ENCODE results near the gene TMC4. TPM values are rescaled to one million over a fixed set of nuclear protein-coding genes. Genes with fewer than 3 reads are reported as not detected.

The TMC4 gene
- polyA plus RNA-seq, 1 of the 3 experiments (the other 2 are of a cell fraction), result 2.8 TPM

DNA sequence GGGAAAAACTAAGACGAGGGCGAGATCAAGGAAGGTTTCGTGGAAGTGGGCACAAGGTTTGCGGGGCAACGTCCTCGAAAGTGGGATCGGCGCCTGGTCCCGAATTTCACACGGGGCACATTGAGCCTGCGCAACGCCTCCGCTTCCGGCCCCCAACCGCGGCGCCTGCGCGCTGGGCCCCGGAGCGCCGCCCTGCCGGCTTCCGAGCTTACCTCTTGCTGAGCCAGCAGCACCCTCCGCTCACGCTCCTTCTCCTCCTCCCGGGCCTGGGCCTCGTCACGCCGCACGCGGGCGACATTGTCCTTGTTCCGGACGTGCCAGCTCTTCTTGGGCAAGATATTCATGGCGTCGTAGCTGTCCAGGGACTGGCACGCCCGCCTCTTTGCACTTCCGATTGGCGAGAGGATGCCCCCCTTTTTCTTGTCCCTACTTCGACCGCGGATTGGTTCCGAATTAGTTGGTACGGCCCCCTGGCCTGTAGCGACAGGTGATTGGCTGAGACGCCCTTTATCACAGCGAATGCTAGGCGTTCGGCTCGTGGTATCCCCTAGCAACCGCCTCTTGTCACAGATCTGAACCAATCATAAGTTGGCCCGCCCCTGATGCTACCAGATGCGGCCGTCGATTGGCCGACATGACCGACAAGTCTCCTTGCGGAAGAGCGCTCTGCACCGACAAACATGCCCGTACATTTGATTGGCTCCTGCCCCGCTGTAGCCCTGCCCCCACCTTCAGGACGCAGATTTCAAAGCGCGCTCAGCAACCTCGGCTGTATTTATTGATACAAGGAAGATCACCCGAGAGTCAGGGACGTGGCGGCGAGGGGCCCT is 13.4 kb downstream of the TMC4 start, which contains the start of gene LENG1 (continued):
- TF ChIP-seq SIN3A (IDR thresholded peaks at IDR 0.05; ENCODE audit: borderline replicate concordance, low read depth, low read length), result peak; percentile 97
- TF ChIP-seq, protein P1, sequence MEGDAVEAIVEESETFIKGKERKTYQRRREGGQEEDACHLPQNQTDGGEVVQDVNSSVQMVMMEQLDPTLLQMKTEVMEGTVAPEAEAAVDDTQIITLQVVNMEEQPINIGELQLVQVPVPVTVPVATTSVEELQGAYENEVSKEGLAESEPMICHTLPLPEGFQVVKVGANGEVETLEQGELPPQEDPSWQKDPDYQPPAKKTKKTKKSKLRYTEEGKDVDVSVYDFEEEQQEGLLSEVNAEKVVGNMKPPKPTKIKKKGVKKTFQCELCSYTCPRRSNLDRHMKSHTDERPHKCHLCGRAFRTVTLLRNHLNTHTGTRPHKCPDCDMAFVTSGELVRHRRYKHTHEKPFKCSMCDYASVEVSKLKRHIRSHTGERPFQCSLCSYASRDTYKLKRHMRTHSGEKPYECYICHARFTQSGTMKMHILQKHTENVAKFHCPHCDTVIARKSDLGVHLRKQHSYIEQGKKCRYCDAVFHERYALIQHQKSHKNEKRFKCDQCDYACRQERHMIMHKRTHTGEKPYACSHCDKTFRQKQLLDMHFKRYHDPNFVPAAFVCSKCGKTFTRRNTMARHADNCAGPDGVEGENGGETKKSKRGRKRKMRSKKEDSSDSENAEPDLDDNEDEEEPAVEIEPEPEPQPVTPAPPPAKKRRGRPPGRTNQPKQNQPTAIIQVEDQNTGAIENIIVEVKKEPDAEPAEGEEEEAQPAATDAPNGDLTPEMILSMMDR (IDR thresholded peaks at IDR 0.05), result peak; percentile 43
- TF ChIP-seq, protein P2, sequence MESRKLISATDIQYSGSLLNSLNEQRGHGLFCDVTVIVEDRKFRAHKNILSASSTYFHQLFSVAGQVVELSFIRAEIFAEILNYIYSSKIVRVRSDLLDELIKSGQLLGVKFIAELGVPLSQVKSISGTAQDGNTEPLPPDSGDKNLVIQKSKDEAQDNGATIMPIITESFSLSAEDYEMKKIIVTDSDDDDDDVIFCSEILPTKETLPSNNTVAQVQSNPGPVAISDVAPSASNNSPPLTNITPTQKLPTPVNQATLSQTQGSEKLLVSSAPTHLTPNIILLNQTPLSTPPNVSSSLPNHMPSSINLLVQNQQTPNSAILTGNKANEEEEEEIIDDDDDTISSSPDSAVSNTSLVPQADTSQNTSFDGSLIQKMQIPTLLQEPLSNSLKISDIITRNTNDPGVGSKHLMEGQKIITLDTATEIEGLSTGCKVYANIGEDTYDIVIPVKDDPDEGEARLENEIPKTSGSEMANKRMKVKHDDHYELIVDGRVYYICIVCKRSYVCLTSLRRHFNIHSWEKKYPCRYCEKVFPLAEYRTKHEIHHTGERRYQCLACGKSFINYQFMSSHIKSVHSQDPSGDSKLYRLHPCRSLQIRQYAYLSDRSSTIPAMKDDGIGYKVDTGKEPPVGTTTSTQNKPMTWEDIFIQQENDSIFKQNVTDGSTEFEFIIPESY (IDR thresholded peaks at IDR 0.05; ENCODE audit: borderline replicate concordance, low read depth), result no peak
- TF ChIP-seq, protein P3, sequence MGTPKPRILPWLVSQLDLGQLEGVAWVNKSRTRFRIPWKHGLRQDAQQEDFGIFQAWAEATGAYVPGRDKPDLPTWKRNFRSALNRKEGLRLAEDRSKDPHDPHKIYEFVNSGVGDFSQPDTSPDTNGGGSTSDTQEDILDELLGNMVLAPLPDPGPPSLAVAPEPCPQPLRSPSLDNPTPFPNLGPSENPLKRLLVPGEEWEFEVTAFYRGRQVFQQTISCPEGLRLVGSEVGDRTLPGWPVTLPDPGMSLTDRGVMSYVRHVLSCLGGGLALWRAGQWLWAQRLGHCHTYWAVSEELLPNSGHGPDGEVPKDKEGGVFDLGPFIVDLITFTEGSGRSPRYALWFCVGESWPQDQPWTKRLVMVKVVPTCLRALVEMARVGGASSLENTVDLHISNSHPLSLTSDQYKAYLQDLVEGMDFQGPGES (IDR thresholded peaks at IDR 0.05; ENCODE audit: low read depth, low read length), result peak; percentile 81
- no peak for TF ChIP-seq RXRA (IDR thresholded peaks at IDR 0.05; ENCODE audit: borderline replicate concordance, low read depth)

DNA sequence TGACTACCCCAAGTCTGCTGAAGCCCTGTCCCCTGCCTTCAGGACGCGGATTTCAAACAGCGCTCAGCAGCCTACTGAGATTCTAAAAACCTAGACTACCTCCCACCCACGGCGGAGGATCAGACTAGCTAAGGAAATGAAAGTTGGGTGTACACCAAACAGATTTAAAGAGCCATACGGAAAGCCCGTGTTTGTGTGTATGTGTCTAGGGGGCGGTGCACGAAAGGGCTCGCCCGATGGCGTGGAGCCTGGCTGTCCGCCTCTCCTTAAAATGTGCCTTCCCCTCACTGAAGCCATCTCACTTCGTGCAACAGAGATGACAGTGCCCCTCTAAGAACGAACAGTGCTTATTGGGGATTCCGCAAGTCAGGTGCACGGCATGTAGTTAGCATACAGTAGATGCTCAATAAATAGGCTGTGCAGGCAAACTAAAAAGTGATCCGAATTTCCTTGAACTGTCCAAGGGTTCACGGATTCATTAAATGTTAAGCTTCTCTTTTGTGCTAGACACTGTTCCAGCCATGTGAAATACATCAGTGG is 14.1 kb downstream of the TMC4 start:
- Histone ChIP-seq H3K27ac (ENCODE audit: low read depth in 2 of 2, low read length in 1 of 2) (peak overlapping the region; percentile 97), H3K9ac (peak overlapping the region; percentile 88), H2AFZ (ENCODE audit: low read depth) (peak overlapping the region; percentile 90), H3F3A (replicated peaks; ENCODE audit: insufficient read depth) (peaks cover 11% of the 10 kb centered on the region), H3K36me3 (replicated peaks in 1 of 2; ENCODE audit: control insufficient read depth in 1 of 2, insufficient read depth in 2 of 2, low read length in 1 of 2) (peaks cover 26 to 33% of the 10 kb centered on the region in 2 experiments), H3K79me2 (ENCODE audit: insufficient read depth) (peaks cover 19% of the 10 kb centered on the region; the same call in 1 of the 2 replicates), H3K4me3 (ENCODE audit: low read depth in 2 of 2, low read length in 1 of 2) (peak overlapping the region; percentile 83 to 92), H3K9me3 (no peaks in the 10 kb centered on the region), H3K4me2 (peak overlapping the region; percentile 94), H3K4me1 (ENCODE audit: control insufficient read depth in 1 of 2, insufficient read depth in 2 of 2, low read depth in 1 of 2, low read length in 1 of 2) (peaks cover 7 to 19% of the 10 kb centered on the region in 2 experiments; a peak in 2 of 4 replicates), H3K27me3 (ENCODE audit: insufficient read depth) (no peaks in the 10 kb centered on the region), H3K9me2 (no peaks in the 10 kb centered on the region), H4K20me1 (ENCODE audit: insufficient read depth) (no peaks in the 10 kb centered on the region)
- CTCF ChIA-PET, result interaction anchor here (0.6 to 2.3 kb wide), 9 partner anchors 8 to 129 kb away, joined by 3 to 13 read pairs (median 4); partner anchors contain the start of gene TMC4
- no peak for DNase-seq
- WGBS (ENCODE audit: low lambda C conversion rate), result 12% methylated on average over 19 of the region's 19 CpGs
- POLR2A ChIA-PET, result interaction anchor here (0.6 to 1.7 kb wide), 4 partner anchors 8 to 31 kb away, joined by 3 to 9 read pairs (median 5); partner anchors contain the start of genes CNOT3 and MBOAT7
- TF ChIP-seq TEAD4 (IDR thresholded peaks at IDR 0.05; ENCODE audit: borderline replicate concordance, insufficient read depth) (no peak), SMC3 (IDR thresholded peaks at IDR 0.05; ENCODE audit: low read depth, low read length) (no peak), GATA2 (CRISPR knock-in tag; IDR thresholded peaks at IDR 0.05) (no peak), MXI1 (IDR thresholded peaks at IDR 0.05; ENCODE audit: low read depth, low read length) (0 out of 2 replicates have a peak, but pooled peaks have one; percentile 13)
- TF ChIP-seq, protein P4, sequence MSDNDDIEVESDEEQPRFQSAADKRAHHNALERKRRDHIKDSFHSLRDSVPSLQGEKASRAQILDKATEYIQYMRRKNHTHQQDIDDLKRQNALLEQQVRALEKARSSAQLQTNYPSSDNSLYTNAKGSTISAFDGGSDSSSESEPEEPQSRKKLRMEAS (IDR thresholded peaks at IDR 0.05; ENCODE audit: low read depth), result no peak

Measured in SK-N-SH (cell line).